GM18517 (cell line): ENCODE measurements around the gene TSPAN5.

ENCODE experiments used
- ATAC-seq: cut with Tn5 transposase; IDR thresholded peaks from one replicate; pipeline ENCODE4 v1.9.1; 2021; ENCODE audit warnings: mild to moderate bottlenecking, moderate library complexity; ENCODE audit not compliant: unreplicated experiment

TSPAN5 gene

GRCh38 chr4:98522062-98522461 lies 136.3 kb downstream of the TSPAN5 start:
- no peak for ATAC-seq

GRCh38 chr4:98521486-98521885 lies 136.9 kb downstream of the TSPAN5 start:
- ATAC-seq = no peak

- ATAC-seq = no peak
These were observed 139.0 kb downstream of the TSPAN5 start for GRCh38 chr4:98519268-98519977.

GRCh38 chr4:98518559-98519267 lies 139.7 kb downstream of the TSPAN5 start:
- peak; percentile 94 for ATAC-seq

GRCh38 chr4:98517218-98518021 lies 141.0 kb downstream of the TSPAN5 start:
- ATAC-seq = no peak

GRCh38 chr4:98516441-98517217 lies 141.8 kb downstream of the TSPAN5 start:
- ATAC-seq = no peak

GRCh38 chr4:98516042-98516440 lies 142.4 kb downstream of the TSPAN5 start:
- no peak for ATAC-seq

GRCh38 chr4:98515470-98515809 lies 143.0 kb downstream of the TSPAN5 start:
- ATAC-seq = no peak

- no peak for ATAC-seq
These were observed 143.5 kb downstream of the TSPAN5 start for GRCh38 chr4:98514741-98515469.

- no peak for ATAC-seq
These were observed 145.5 kb downstream of the TSPAN5 start for GRCh38 chr4:98512918-98513317.

GRCh38 chr4:98510757-98511517 lies 147.5 kb downstream of the TSPAN5 start:
- ATAC-seq = no peak

GRCh38 chr4:98510340-98510739 lies 148.1 kb downstream of the TSPAN5 start:
- ATAC-seq = no peak

- ATAC-seq = no peak
These were observed 148.7 kb downstream of the TSPAN5 start for GRCh38 chr4:98509721-98510120.

GRCh38 chr4:98508829-98509598 lies 149.4 kb downstream of the TSPAN5 start:
- ATAC-seq = no peak

GRCh38 chr4:98508248-98508647 lies 150.2 kb downstream of the TSPAN5 start:
- ATAC-seq = no peak

GRCh38 chr4:98507299-98507698 lies 151.1 kb downstream of the TSPAN5 start:
- ATAC-seq = no peak

GRCh38 chr4:98506462-98507132 lies 151.8 kb downstream of the TSPAN5 start:
- ATAC-seq = no peak

- no peak for ATAC-seq
These were observed 152.4 kb downstream of the TSPAN5 start for GRCh38 chr4:98505992-98506391.
